ENCODE results near the gene INTS11.

- TF ChIP-seq ZNF274 (IDR thresholded peaks at IDR 0.05; ENCODE audit: low read depth, low read length) (no peak), POLR2AphosphoS5 (IDR thresholded peaks at IDR 0.05; ENCODE audit: low read depth, low read length) (no peak), CTCF (IDR thresholded peaks at IDR 0.05 in 2 of 3, conservative IDR thresholded peaks at IDR 0.05 in 1 of 3; ENCODE audit: borderline replicate concordance in 1 of 3, insufficient read depth in 1 of 3, low read depth in 2 of 3, low read length in 2 of 3) (no peak)
Measured at GRCh38 chr1:1365875-1366698, 41.6 kb upstream of the INTS11 start.

Data from HCT116 (cell line).